GM19452 (cell line): ENCODE data around the gene SIRPA.

ENCODE experiments used
- ATAC-seq: cut with Tn5 transposase; IDR thresholded peaks from one replicate; pipeline ENCODE4 v1.9.1; 2021; ENCODE audit not compliant: unreplicated experiment

Gene SIRPA

DNA sequence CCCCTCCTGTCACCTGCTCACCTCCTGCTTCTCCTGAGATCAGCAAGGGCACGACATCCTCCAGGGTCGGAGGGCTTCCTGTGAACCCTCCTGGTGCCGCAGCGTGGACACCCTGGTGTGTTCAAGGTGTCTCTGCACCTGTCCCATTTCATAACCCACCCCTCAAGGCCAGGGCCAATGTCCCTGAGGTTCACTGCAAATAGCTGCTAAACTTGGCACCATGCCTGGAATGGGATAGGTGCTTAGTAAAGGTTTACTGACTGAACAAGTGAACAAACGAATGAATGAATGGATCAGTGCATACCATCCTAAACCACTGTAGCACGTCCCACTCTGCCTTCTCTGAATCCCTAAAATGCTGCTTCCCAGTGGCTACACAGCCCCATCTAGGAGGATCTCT lies 35.0 kb downstream of the SIRPA start:
- ATAC-seq = no peak

- ATAC-seq = no peak
Measured at GRCh38 chr20:1931830-1932229, 36.6 kb downstream of the SIRPA start.

DNA sequence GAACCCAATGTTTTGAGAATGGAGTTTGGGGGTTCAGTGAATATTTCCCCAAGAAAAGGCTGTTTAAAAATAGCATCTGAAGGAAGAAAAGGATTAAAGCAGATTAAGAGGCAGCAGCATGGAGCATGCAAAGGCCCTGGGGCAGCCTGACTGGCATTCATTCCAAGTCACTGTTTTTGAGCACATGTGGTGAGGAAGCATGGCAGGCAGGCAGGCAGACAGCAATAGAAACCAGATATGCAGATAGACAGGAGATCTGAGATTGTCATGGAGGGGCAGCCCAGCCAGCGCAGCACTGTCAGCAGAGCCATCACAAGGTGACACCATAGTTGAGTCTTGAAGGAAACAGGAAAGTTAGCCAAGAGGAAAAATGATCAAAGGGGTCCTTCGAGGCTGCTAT lies 37.8 kb downstream of the SIRPA start:
- ATAC-seq = no peak

DNA sequence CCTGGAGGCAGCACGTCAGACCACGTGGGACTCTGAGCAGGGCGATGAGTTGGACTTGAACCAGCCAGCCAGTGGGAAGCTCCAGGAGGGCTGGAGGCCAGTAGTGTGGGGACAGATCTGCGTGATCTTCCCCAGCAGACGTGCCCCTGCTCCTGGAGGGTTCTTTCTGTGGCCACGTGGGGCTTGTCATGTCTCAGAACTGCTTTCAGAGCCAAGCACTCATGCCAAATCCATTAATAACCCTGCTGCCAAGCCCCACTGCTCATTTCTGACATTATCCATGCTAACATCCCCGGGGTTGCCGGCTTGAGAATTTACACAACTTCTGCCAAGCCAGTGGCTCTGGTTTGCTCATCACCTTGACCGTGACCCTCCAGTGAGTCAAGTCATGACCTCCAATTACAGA lies 38.3 kb downstream of the SIRPA start:
- ATAC-seq = no peak

- ATAC-seq = no peak
Measured at GRCh38 chr20:1934156-1934555, 38.9 kb downstream of the SIRPA start.

- no peak for ATAC-seq
Measured at GRCh38 chr20:1934721-1935573, 39.7 kb downstream of the SIRPA start.

DNA sequence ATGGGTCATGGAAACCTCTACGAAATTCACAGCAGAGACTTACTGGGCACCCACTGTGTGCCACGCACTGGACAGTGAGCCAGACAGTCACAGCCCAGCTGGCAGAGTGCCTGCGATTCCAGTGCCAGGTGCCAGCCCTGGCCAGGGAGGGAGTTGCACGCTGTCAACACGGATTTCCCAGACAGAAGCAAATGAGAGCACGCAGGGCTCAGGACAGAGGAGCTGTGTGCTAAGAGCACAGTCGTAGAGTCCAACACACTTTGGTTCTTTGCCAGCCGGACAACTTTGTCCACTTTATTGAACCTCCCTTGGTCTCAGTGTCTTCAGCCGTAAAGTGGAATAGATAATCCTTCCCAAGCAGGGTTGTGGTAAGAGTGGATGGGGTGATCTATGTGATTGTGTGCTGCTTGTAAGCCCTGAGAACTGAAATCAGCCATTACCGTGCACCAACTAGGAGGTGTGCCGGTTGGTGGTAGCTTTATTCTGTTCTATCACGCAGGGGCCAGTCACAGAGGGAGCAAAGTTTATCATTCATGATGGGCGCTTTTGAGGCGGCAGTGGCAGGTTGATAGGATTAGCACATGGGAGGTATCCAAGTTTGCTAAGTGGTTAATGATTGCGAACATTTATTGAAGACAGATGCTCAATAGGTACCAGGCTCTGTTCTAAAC lies 40.6 kb downstream of the SIRPA start:
- ATAC-seq = no peak

GRCh38 chr20:1937316-1937976 lies 42.2 kb downstream of the SIRPA start:
- no peak for ATAC-seq

GRCh38 chr20:1938464-1939269 lies 43.5 kb downstream of the SIRPA start:
- ATAC-seq = no peak

DNA sequence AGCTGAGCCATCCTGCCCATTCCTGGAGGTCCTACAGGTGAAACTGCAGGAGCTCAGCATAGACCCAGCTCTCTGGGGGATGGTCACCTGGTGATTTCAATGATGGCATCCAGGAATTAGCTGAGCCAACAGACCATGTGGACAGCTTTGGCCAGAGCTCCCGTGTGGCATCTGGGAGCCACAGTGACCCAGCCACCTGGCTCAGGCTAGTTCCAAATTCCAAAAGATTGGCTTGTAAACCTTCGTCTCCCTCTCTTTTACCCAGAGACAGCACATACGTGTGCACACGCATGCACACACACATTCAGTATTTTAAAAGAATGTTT lies 44.0 kb downstream of the SIRPA start:
- ATAC-seq = no peak

- ATAC-seq = no peak
Measured at GRCh38 chr20:1940581-1940980, 45.4 kb downstream of the SIRPA start.

DNA sequence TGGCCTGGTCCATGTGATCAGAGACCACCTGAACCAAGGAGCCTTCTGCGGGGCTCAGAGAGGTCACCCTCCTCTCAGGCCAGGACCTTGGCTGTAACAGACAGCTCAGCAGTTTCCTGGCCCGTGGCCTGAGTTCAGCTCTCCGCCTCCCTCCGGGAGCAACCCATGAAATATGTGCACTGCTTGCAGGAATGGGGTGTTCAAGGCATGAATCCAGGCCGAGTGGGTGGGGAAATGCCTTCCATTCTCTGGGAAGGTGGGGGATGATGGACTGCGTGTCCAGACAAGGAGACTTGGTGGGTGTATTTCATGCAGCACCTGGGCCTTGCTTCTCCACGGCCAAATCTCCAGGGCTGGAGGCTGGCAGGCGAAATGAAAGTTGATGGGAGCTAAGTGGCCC lies 46.0 kb downstream of the SIRPA start:
- ATAC-seq = no peak

- ATAC-seq = no peak
Measured at GRCh38 chr20:1942061-1942460, 46.9 kb downstream of the SIRPA start.

- no peak for ATAC-seq
Measured at GRCh38 chr20:1942486-1943274, 47.5 kb downstream of the SIRPA start.

DNA sequence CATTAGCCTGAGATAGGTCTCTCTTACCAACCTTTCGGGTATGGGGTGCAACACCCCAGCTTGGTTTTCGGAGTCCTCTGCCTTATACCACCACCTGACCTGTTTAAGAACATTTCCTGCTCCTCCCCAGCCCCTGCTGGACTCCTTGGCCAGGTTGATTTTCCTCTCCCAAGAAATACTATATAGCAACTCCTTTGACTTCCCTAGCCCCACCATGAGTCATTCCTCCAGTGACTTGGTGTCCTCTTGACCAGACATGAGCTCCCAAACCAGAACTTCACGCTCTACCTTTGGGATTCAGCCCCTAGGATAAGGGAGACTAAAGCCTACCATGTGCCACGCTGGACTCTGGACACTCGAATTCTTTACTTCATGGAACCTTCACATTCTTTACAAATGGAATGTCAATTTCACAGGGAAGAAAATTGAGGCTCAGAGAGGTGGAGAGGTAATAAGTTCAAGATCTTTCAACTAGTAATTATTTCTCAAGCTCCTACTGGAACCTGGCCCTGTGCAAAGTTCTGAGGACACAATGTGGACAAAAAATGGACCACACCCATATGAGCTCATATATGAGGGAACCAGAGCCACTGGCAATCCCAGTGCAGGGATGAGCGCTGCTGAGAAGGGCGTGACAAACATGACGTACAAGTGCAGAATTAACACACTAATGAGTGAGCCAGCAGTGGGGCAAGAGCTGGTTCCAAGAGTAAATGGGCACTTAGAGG lies 48.2 kb downstream of the SIRPA start:
- ATAC-seq = no peak

GRCh38 chr20:1944345-1945091 lies 49.3 kb downstream of the SIRPA start:
- no peak for ATAC-seq

DNA sequence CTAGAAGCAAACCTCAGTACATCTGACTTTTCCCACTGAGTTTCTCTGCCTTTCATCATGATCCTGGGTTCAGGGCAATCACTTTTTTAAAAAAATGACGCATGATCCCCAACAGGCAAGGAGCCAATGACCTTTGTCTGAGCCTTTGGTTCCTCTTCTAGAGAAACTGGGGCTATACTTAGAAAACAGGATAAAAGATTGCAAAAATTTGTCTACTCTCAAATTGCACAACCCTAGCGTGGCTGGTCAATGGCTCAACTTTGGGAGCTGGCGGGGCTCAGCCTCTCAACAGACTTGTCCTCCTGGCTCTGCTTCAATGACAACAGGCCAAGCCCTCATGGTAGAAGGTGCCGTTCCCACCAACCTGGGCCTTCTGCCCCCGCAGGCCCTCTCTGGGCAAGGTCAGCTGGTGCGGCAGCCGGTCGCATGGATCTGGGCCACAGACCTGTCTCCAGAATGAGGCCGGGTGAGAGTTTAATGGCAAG lies 50.0 kb downstream of the SIRPA start:
- ATAC-seq = no peak

DNA sequence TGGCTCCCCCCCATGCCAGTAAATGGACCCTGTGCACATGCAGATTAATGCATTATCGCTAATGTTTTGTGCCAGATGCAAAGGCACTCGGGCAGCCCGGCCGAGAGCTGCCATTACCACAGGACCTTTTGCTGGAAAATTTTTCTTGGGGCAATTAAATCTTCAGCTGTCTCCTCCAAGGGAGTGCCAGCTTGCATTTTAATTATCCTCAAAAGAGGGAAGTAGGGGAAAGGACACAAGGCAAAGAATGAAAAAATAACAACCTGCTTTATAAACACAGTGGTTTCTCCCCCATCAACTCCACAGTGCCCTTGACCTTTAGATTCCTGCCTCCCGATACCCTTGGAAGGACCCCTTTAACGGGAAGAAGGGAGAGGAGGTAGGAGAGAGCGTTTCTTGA lies 50.5 kb downstream of the SIRPA start:
- ATAC-seq = no peak

DNA sequence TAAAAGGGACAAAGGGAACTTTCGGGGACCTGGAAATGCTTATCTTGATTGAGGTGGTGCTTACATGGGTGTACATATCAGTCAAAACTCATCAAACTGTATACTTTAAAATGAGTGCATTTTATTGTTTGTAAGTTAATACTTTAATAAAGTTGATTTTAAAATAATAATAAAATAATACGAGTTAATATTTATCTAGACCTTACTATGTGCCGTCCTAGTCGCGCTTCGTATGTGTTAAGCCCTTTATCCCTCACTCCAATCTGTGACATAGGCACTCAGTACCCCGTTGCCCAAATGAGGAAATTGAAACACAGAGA lies 51.2 kb downstream of the SIRPA start:
- no peak for ATAC-seq
